GM19324 (cell line): ENCODE data around the gene SELPLG.
"Not testable (repeated sequence)": the region's sequence is repeated elsewhere in the genome, so short reads cannot be mapped to it uniquely, and the experiment has no call there.

Experiments used
- ATAC-seq: cut with Tn5 transposase; IDR thresholded peaks from one replicate; pipeline ENCODE4 v1.9.1; 2021; ENCODE audit warnings: mild to moderate bottlenecking, moderate library complexity; ENCODE audit not compliant: unreplicated experiment, low FRiP score

SELPLG gene

GRCh38 chr12:108575199-108575912 is 58.3 kb downstream of the SELPLG start:
- ATAC-seq = no peak

DNA sequence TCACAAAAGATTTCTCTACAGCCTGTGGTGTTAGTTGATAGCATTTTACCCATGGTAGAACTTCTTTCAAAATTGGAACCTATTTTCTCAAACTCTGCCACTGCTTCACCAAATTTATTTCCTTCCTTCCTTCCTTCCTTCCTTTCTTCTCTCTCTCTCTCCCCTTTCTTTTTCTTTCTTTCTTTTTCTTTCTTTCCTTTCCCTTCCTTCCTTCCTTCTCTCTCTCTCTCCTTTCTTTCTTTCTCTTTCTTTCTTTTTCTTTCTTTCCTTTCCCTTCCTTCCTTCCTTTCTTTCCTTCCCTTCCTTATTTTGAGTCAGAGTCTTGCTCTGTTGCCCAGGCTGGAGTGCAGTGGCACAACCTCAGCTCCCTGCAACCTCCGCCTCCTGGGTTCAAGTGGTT is 59.4 kb downstream of the SELPLG start:
- ATAC-seq = not testable (repeated sequence)

DNA sequence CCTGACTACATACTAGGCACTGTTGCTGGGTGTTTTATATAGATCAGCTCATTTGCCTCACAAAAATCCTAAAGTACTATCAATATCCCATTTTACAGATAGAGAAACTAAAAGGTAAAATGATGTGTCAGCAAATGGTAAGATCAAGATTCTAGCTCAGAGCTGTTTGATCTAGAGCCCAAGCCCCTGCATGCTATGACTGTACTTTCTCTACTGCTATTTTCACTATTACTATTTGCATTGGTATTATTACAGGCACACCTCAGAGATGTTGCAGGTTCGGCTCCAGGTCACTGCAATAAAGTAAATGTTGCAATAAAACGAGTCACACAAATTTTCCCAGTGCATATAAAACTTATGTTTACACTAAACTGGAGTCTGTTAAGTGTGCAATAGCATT is 60.4 kb downstream of the SELPLG start:
- ATAC-seq = no peak

- ATAC-seq = no peak
These were observed 61.4 kb downstream of the SELPLG start for GRCh38 chr12:108572166-108572790.
